ENCODE data around the gene PEX7.

GRCh38 chr6:136812174-136812573, 10.2 kb upstream of the PEX7 start:
- TF ChIP-seq CTCF (conservative IDR thresholded peaks at IDR 0.05 in 1 of 2, IDR thresholded peaks at IDR 0.05 in 1 of 2; ENCODE audit: extremely low read depth in 1 of 2, insufficient read depth in 1 of 2, low read depth in 1 of 2, low read length in 2 of 2), result no peak
- TF ChIP-seq EZH2 (IDR thresholded peaks at IDR 0.05; ENCODE audit: borderline replicate concordance, low read length), result no peak

All from mammary epithelial cell (primary cell).